CD14-positive monocyte (primary cell): ENCODE data around the gene DPYSL3. TPM values are rescaled to one million over a fixed set of nuclear protein-coding genes. Genes with fewer than 3 reads are reported as not detected.

Experiments used
- DNase-seq, 3 donors: peaks; one replicate each; pipeline ENCODE4 v3.0.0-alpha.2; 2011 to 2022
- H2AFZ ChIP-seq: 2 replicates; pipeline ENCODE4 v1.6.0; 2012; ENCODE audit warnings: mild to moderate bottlenecking, low read depth, low read length, inconsistent platforms; ENCODE audit not compliant: insufficient read depth, poor library complexity, severe bottlenecking
- H3K27ac ChIP-seq, 2 donors: 1 replicate in 1 of 2; 2 replicates in 1 of 2; pipeline ENCODE4 v1.5.1; 2012 to 2013; ENCODE audit warnings: low read length in 2 of 2, control low read depth in 1 of 2, inconsistent platforms in 1 of 2, low read depth in 1 of 2, mild to moderate bottlenecking in 1 of 2
- H3K27me3 ChIP-seq, 2 donors: one replicate each; pipeline versions ENCODE4 v1.6.0 to v1.6.1; 2011 to 2013; ENCODE audit warnings: low read length in 2 of 2; ENCODE audit not compliant: control insufficient read depth in 2 of 2, insufficient read depth in 2 of 2
- H3K36me3 ChIP-seq, 2 donors: replicated peaks in 1 of 2; 1 replicate in 1 of 2; 2 replicates in 1 of 2; pipeline versions ENCODE4 v1.5.1 to v1.6.1; 2012 to 2013; ENCODE audit warnings: low read length in 2 of 2, control low read depth in 1 of 2, inconsistent platforms in 1 of 2, mild to moderate bottlenecking in 1 of 2; ENCODE audit not compliant: insufficient read depth in 2 of 2, control insufficient read depth in 1 of 2
- H3K4me1 ChIP-seq, 2 donors: 1 replicate in 1 of 2; 2 replicates in 1 of 2; pipeline versions ENCODE4 v1.5.1 to v1.6.1; 2012 to 2013; ENCODE audit warnings: low read length in 2 of 2, control low read depth in 1 of 2, inconsistent platforms in 1 of 2, mild to moderate bottlenecking in 1 of 2, moderate library complexity in 1 of 2; ENCODE audit not compliant: insufficient read depth in 2 of 2, control insufficient read depth in 1 of 2
- H3K4me2 ChIP-seq: replicated peaks from 2 replicates; pipeline ENCODE3; 2012; ENCODE audit warnings: low read length, moderate library complexity, mild to moderate bottlenecking; ENCODE audit not compliant: poor library complexity, severe bottlenecking; ENCODE audit errors: extremely low read depth
- H3K4me3 ChIP-seq, 3 experiments: fragments of 200-600 bp in 1 of 3; sonication (generic) in 1 of 3; replicated peaks in 1 of 3; 1 replicate in 2 of 3; 2 replicates in 1 of 3; pipeline ENCODE4 v1.5.1; 2011 to 2013; ENCODE audit warnings: low read length in 3 of 3, mild to moderate bottlenecking in 3 of 3, control low read depth in 2 of 3, low read depth in 2 of 3, inconsistent platforms in 1 of 3, moderate library complexity in 1 of 3
- H3K79me2 ChIP-seq: 2 replicates; pipeline ENCODE4 v1.6.0; 2012; ENCODE audit warnings: mild to moderate bottlenecking, control low read depth, inconsistent platforms, low read length, moderate library complexity; ENCODE audit not compliant: insufficient read depth
- H3K9ac ChIP-seq: 2 replicates; pipeline ENCODE4 v1.6.0; 2017; ENCODE audit warnings: low read length, mild to moderate bottlenecking; ENCODE audit not compliant: insufficient read depth, poor library complexity, severe bottlenecking
- H3K9me3 ChIP-seq, 2 donors: replicated peaks in 1 of 2; 1 replicate in 1 of 2; 2 replicates in 1 of 2; pipeline versions ENCODE4 v1.5.1 to v1.6.1; 2012 to 2013; ENCODE audit warnings: low read length in 2 of 2, control low read depth in 1 of 2; ENCODE audit not compliant: control insufficient read depth in 1 of 2, insufficient read depth in 1 of 2
- H4K20me1 ChIP-seq: 2 replicates; pipeline ENCODE4 v1.6.0; 2012; ENCODE audit warnings: mild to moderate bottlenecking, low read length, control low read depth, moderate library complexity; ENCODE audit not compliant: insufficient read depth
- H3K27ac Mint-ChIP-seq, 7 donors: one replicate each; pipeline ENCODE4 v1.8.0; 2020; ENCODE audit warnings: mild to moderate bottlenecking in 7 of 7, mixed read lengths in 7 of 7, moderate library complexity in 6 of 7, inconsistent platforms in 2 of 7
- H3K27me3 Mint-ChIP-seq, 3 donors: one replicate each; pipeline ENCODE4 v1.8.0; 2021 to 2022; ENCODE audit warnings: low read depth in 3 of 3, mild to moderate bottlenecking in 3 of 3, mixed read lengths in 3 of 3, moderate library complexity in 3 of 3, inconsistent platforms in 1 of 3
- H3K36me3 Mint-ChIP-seq, 2 donors: one replicate each; pipeline ENCODE4 v1.8.0; 2020; ENCODE audit warnings: mixed read lengths in 2 of 2, inconsistent platforms in 1 of 2, mild to moderate bottlenecking in 1 of 2
- H3K4me1 Mint-ChIP-seq: one replicate; pipeline ENCODE4 v1.8.0; 2020; ENCODE audit warnings: mild to moderate bottlenecking, mixed read lengths
- H3K4me3 Mint-ChIP-seq, 2 donors: one replicate each; pipeline ENCODE4 v1.8.0; 2020; ENCODE audit warnings: mild to moderate bottlenecking in 2 of 2, mixed read lengths in 2 of 2, moderate library complexity in 1 of 2
- H3K9me3 Mint-ChIP-seq, 7 donors: one replicate each; pipeline ENCODE4 v1.8.0; 2020 to 2022; ENCODE audit warnings: mixed read lengths in 7 of 7, mild to moderate bottlenecking in 6 of 7, moderate library complexity in 6 of 7, inconsistent platforms in 2 of 7
- WGBS: methylation state at CpG from one replicate; pipeline ENCODE4 v1.1.5; 2013; ENCODE audit warnings: missing lambda C conversion rate; ENCODE audit not compliant: insufficient coverage; 5-methylcytosine and 5-hydroxymethylcytosine counted together
- intact Hi-C, 2 donors: fragments of 100-400 bp; cut with micrococcal nuclease; formaldehyde crosslinking; loops; one replicate each; pipeline versions ENCODE4 v1.15.0 to v1.15.1; 2023
- polyA plus RNA-seq, 3 donors: library from polyadenylated mRNA; depleted of rRNA in 1 of 3; unstranded in 2 of 3; stranded (reverse) in 1 of 3; fragments of 300-500 nt in 2 of 3; fragments of >200 nt in 1 of 3; fragmentation: Illumina TruSeq in 2 of 3; gene quantifications; 1 replicate in 2 of 3; 2 replicates in 1 of 3; pipeline ENCODE4 v1.2.3, GENCODE V29; 2012 to 2021
- TF ChIP-seq, protein P1 (sequence below): fragments of 200-600 bp; IDR thresholded peaks from one replicate; pipeline ENCODE4 v1.8.0; 2022; ENCODE audit warnings: antibody characterized with exemption, mild to moderate bottlenecking

DPYSL3 gene
- polyA plus RNA-seq, 3 donors, result 0.05 TPM; not detected in 2

DNA sequence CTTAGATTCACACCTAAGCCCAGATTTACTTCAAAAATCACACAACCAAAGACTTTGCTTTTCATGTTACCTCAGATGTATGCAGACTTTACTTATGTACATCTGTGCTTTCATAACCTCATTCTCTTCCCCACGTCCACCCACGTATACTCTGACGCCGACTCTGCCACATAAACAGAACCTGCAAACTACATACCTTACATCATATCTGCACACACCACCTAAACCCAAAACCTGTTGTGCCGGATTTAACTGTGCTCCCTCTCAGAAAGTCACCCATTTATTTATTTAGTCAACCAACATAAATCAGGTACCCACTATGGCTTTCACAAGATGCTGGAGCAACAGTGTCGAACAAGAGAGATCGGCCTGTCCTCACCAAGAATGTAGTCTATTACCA is 1.0 kb upstream of the DPYSL3 start:
- no peak overlapping the region for H3K4me2 ChIP-seq
- no peak overlapping the region for H3K4me3 ChIP-seq
- H3K4me1 ChIP-seq, result peaks cover 10 to 15% of the 10 kb centered on the region in 2 donors
- Mint-ChIP-seq H3K4me1 (peaks cover 17% of the 10 kb centered on the region), H3K27me3 (peaks cover 47 to 52% (median 47%) of the 10 kb centered on the region in 3 donors), H3K36me3 (peaks cover 0 to 6% of the 10 kb centered on the region in 2 donors), H3K9me3 (peaks cover 0 to 7% (median 0%) of the 10 kb centered on the region in 7 donors), H3K27ac (no peak overlapping the region), H3K4me3 (peak overlapping the region in 1 of 2 donors; percentile 90)
- H3K9ac ChIP-seq, result no peak overlapping the region
- no peak for DNase-seq
- H3K27me3 ChIP-seq, result peaks cover 35 to 56% of the 10 kb centered on the region in 2 donors
- TF ChIP-seq, protein P1, sequence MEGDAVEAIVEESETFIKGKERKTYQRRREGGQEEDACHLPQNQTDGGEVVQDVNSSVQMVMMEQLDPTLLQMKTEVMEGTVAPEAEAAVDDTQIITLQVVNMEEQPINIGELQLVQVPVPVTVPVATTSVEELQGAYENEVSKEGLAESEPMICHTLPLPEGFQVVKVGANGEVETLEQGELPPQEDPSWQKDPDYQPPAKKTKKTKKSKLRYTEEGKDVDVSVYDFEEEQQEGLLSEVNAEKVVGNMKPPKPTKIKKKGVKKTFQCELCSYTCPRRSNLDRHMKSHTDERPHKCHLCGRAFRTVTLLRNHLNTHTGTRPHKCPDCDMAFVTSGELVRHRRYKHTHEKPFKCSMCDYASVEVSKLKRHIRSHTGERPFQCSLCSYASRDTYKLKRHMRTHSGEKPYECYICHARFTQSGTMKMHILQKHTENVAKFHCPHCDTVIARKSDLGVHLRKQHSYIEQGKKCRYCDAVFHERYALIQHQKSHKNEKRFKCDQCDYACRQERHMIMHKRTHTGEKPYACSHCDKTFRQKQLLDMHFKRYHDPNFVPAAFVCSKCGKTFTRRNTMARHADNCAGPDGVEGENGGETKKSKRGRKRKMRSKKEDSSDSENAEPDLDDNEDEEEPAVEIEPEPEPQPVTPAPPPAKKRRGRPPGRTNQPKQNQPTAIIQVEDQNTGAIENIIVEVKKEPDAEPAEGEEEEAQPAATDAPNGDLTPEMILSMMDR, result no peak
- H3K79me2 ChIP-seq, result no peaks in the 10 kb centered on the region
- no peak overlapping the region for H3K27ac ChIP-seq
- no peaks in the 10 kb centered on the region for H3K36me3 ChIP-seq
- WGBS, result 90% methylated on average over 7 of the region's 7 CpGs
- intact Hi-C loops, result no loop called here
- peaks cover 0 to 10% of the 10 kb centered on the region in 2 donors for H3K9me3 ChIP-seq
- H4K20me1 ChIP-seq, result no peaks in the 10 kb centered on the region
- H2AFZ ChIP-seq, result no peak overlapping the region

DNA sequence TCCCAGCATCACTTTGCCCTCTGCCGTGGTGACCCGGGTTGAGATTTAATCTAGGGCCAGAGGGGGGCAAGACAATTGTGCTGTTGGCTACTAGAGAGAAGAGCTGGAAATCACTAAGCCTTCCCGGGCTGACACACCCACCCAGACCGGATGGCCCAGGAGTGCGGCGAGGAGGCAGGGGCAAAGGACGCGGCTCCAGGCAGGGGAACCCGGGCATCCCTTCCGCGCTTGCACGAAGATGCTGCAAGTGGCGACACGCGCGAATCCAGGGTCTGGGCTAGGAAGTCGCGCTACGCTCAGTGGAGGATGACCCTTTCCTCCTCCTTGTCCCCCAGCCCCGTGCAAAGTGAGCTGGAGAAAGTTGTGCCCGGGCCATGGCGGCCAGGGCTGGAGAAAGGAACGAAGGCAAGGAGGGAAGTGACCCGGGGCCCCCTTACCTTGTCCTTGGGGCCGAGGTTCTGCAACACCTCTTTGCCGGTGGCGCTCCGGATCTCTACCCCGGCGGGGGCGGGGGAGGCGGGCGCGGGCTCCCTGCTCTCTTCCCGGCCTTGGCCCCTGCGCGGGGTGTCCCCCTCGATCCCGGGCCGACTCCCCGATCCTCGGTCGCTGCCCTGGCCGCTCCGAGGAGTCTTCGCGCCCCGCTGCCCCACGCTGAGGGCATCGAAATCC is 693 bp downstream of the DPYSL3 start:
- intact Hi-C loops, result no loop called here
- peak overlapping the region; percentile 69 for H3K4me2 ChIP-seq
- peaks cover 0 to 10% of the 10 kb centered on the region in 2 donors for H3K9me3 ChIP-seq
- Mint-ChIP-seq H3K36me3 (peaks cover 0 to 6% of the 10 kb centered on the region in 2 donors), H3K27me3 (peaks cover 47 to 49% (median 47%) of the 10 kb centered on the region in 3 donors), H3K9me3 (peaks cover 0 to 7% (median 0%) of the 10 kb centered on the region in 7 donors), H3K4me1 (peaks cover 17% of the 10 kb centered on the region), H3K27ac (peak overlapping the region in 1 of 7 donors; percentile 36), H3K4me3 (peak overlapping the region; percentile 48 to 90)
- H4K20me1 ChIP-seq, result no peaks in the 10 kb centered on the region
- H3K9ac ChIP-seq, result no peak overlapping the region
- H3K36me3 ChIP-seq, result no peaks in the 10 kb centered on the region
- H3K79me2 ChIP-seq, result no peaks in the 10 kb centered on the region
- peak overlapping the region; percentile 62 for H2AFZ ChIP-seq
- TF ChIP-seq, protein P1, result no peak
- H3K4me3 ChIP-seq, result peak overlapping the region in 1 of 3 experiments; percentile 65
- DNase-seq, result no peak
- no peak overlapping the region for H3K27ac ChIP-seq
- H3K4me1 ChIP-seq, result peaks cover 10 to 15% of the 10 kb centered on the region in 2 donors
- WGBS, result 3% methylated on average over 47 of the region's 50 CpGs
- peaks cover 35 to 55% of the 10 kb centered on the region in 2 donors for H3K27me3 ChIP-seq
